HepG2 (cell line): ENCODE data around the gene ANP32A. TPM values are rescaled to one million over a fixed set of nuclear protein-coding genes. Genes with fewer than 3 reads are reported as not detected.
A peak's percentile ranks its signal among the peaks of the same experiment; 100 is the strongest.

Experiments used
- ATAC-seq: fragments of 200-7000 bp; cut with Tn5 transposase; 3 replicates; pipeline ENCODE4 v1.9.1; 2020; ENCODE audit warnings: mild to moderate bottlenecking, moderate library complexity
- BruUV-seq: library from RNA; stranded (reverse); fragments of 400-500 nt; replicated peaks from 2 replicates; lab custom pipeline; 2021; lab: Mats Ljungman, UMichigan
- CTCF ChIA-PET: fragments of 300-600 bp; formaldehyde crosslinking; extraction: SDS; loops from one replicate; lab custom pipeline; 2021; ENCODE audit warnings: low total read pairs, inconsistent platforms, low intra/inter-chr PET ratio; lab: Yijun Ruan, JAX
- POLR2A ChIA-PET: fragments of 350-600 bp; sonication (Branson Sonifier 250); formaldehyde crosslinking; loops from one replicate; lab custom pipeline; 2020; ENCODE audit warnings: antibody characterized with exemption, inconsistent platforms; lab: Yijun Ruan, JAX
- DNase-seq: peaks from one replicate; pipeline ENCODE4 v3.0.0-alpha.2; 2015; ENCODE audit warnings: low spot score
- FAIRE-seq: peaks from 3 replicates; lab custom pipeline; 2011; peaks lifted over from hg19 to GRCh38; lab: Jason Lieb, UNC
- H2AFZ ChIP-seq: one replicate; pipeline ENCODE4 v1.6.1; 2011; ENCODE audit warnings: low read length, inconsistent platforms
- H3K27ac ChIP-seq: fragments of 300-600 bp; 3 replicates; pipeline ENCODE4 v1.8.0; 2011; ENCODE audit warnings: mixed run types, mild to moderate bottlenecking, mixed read lengths, low read length, inconsistent platforms; ENCODE audit not compliant: insufficient read depth; ENCODE audit errors: extremely low read length
- H3K27me3 ChIP-seq, 2 experiments: fragments of 200-600 bp in 1 of 2; 2 replicates in 1 of 2; 3 replicates in 1 of 2; pipeline versions ENCODE4 v1.6.0 to v1.8.0; 2011; ENCODE audit warnings: low read length in 2 of 2, mild to moderate bottlenecking in 2 of 2, moderate library complexity in 2 of 2, inconsistent platforms in 1 of 2; ENCODE audit not compliant: insufficient read depth in 2 of 2, control insufficient read depth in 1 of 2
- H3K36me3 ChIP-seq, 2 experiments: fragments of 200-600 bp in 1 of 2; replicated peaks in 1 of 2; 2 replicates in 1 of 2; 3 replicates in 1 of 2; pipeline versions ENCODE4 v1.5.1 to v1.8.0; 2011; ENCODE audit warnings: low read length in 2 of 2, inconsistent platforms in 1 of 2; ENCODE audit not compliant: insufficient read depth in 2 of 2, control insufficient read depth in 1 of 2
- H3K4me1 ChIP-seq: 2 replicates; pipeline ENCODE4 v1.5.1; 2012; ENCODE audit warnings: low read length, inconsistent platforms; ENCODE audit not compliant: insufficient read depth
- H3K4me2 ChIP-seq: 2 replicates; pipeline ENCODE4 v1.6.0; 2011; ENCODE audit warnings: low read depth, low read length, inconsistent platforms
- H3K4me3 ChIP-seq, 3 experiments: fragments of 200-600 bp in 1 of 3; sonication (generic), shearing (Covaris generic) in 1 of 3; replicated peaks in 1 of 3; 2 replicates each; pipeline ENCODE4 v1.5.1; 2011 to 2016; ENCODE audit warnings: low read length in 3 of 3, inconsistent platforms in 2 of 3, low read depth in 2 of 3, mild to moderate bottlenecking in 2 of 3, control low read depth in 1 of 3, mixed read lengths in 1 of 3; ENCODE audit not compliant: insufficient read depth in 1 of 3
- H3K79me2 ChIP-seq: one replicate; pipeline ENCODE4 v1.6.1; 2011; ENCODE audit warnings: low read length, inconsistent platforms; ENCODE audit not compliant: insufficient read depth
- H3K9ac ChIP-seq: 2 replicates; pipeline ENCODE4 v1.6.0; 2011; ENCODE audit warnings: mild to moderate bottlenecking, low read depth, low read length, inconsistent platforms; ENCODE audit not compliant: insufficient read depth
- H3K9me3 ChIP-seq: 2 replicates; pipeline ENCODE4 v1.5.1; 2012; ENCODE audit warnings: mild to moderate bottlenecking, low read length
- H4K20me1 ChIP-seq: 2 replicates; pipeline ENCODE4 v1.6.0; 2011; ENCODE audit warnings: inconsistent platforms, mild to moderate bottlenecking, low read length, moderate library complexity; ENCODE audit not compliant: insufficient read depth
- CBX2 ChIP-seq, 2 experiments: fragments of 200-600 bp in 1 of 2; sonication (generic); formaldehyde crosslinking in 1 of 2; IDR thresholded peaks; 2 replicates each; pipeline versions ENCODE4 v1.7.0 to v1.8.1; 2018 to 2022; ENCODE audit warnings: low read depth in 2 of 2, low read length in 1 of 2, mild to moderate bottlenecking in 1 of 2, missing genetic modification reagents in 1 of 2
- EZH2 ChIP-seq: conservative IDR thresholded peaks from 2 replicates; pipeline ENCODE4 v1.6.1; 2012; ENCODE audit warnings: mild to moderate bottlenecking, low read depth, low read length, moderate library complexity
- JDP2 ChIP-seq: sonication (generic); formaldehyde crosslinking; IDR thresholded peaks from 2 replicates; pipeline ENCODE4 v1.8.1; 2022; ENCODE audit warnings: missing genetic modification reagents, borderline replicate concordance
- MED8 ChIP-seq: sonication (generic); formaldehyde crosslinking; IDR thresholded peaks from 2 replicates; pipeline ENCODE4 v1.8.1; 2023; ENCODE audit warnings: mild to moderate bottlenecking, missing genetic modification reagents; ENCODE audit not compliant: insufficient replicate concordance
- RBAK ChIP-seq: sonication (generic); formaldehyde crosslinking; IDR thresholded peaks from 2 replicates; pipeline ENCODE4 v1.5.1; 2020; ENCODE audit warnings: mild to moderate bottlenecking, missing genetic modification reagents
- RNF2 ChIP-seq: fragments of 450-650 bp; conservative IDR thresholded peaks from 2 replicates; pipeline ENCODE4 v1.6.1; 2016; ENCODE audit warnings: low read depth
- SOX13 ChIP-seq, 3 experiments: fragments of 450-650 bp in 1 of 3; sonication (generic) in 1 of 3; formaldehyde crosslinking in 1 of 3; IDR thresholded peaks in 2 of 3; conservative IDR thresholded peaks in 1 of 3; 2 replicates each; pipeline versions ENCODE4 v1.5.0 to v1.6.1; 2016 to 2020; ENCODE audit warnings: antibody characterized with exemption in 1 of 3, mild to moderate bottlenecking in 1 of 3, missing compliant biosample characterization in 1 of 3, missing genetic modification reagents in 1 of 3, moderate library complexity in 1 of 3
- THAP11 ChIP-seq: IDR thresholded peaks from 2 replicates; pipeline ENCODE4 v1.6.1; 2016; ENCODE audit warnings: missing biosample characterization, missing genetic modification reagents
- ZFP36 ChIP-seq: fragments of 150-350 bp; IDR thresholded peaks from 2 replicates; pipeline ENCODE4 v1.6.1; 2018; ENCODE audit warnings: borderline replicate concordance, low read length, low read depth; ENCODE audit not compliant: partially characterized antibody
- ZMYM3 ChIP-seq: sonication (generic); formaldehyde crosslinking; IDR thresholded peaks from 2 replicates; pipeline ENCODE4 v1.5.1; 2020; ENCODE audit warnings: mild to moderate bottlenecking, missing genetic modification reagents
- ZNF143 ChIP-seq: sonication (generic); formaldehyde crosslinking; IDR thresholded peaks from 2 replicates; pipeline ENCODE4 v1.4.0; 2020; ENCODE audit warnings: missing genetic modification reagents
- ZNF766 ChIP-seq: sonication (generic); formaldehyde crosslinking; IDR thresholded peaks from 2 replicates; pipeline ENCODE4 v1.5.0; 2020; ENCODE audit warnings: missing genetic modification reagents, borderline replicate concordance
- ZNF788 ChIP-seq: sonication (generic); formaldehyde crosslinking; IDR thresholded peaks from 2 replicates; pipeline ENCODE4 v1.5.0; 2020; ENCODE audit warnings: mild to moderate bottlenecking, missing genetic modification reagents, borderline replicate concordance
- ZNF891 ChIP-seq: sonication (generic); formaldehyde crosslinking; IDR thresholded peaks from 2 replicates; pipeline ENCODE4 v1.5.0; 2020; ENCODE audit warnings: mild to moderate bottlenecking, missing genetic modification reagents
- WGBS: methylation state at CpG from one replicate; pipeline ENCODE4 v1.1.6; 2017; ENCODE audit warnings: low lambda C conversion rate; 5-methylcytosine and 5-hydroxymethylcytosine counted together
- in situ Hi-C: cut with HindIII; loops from 2 replicates; pipeline ENCODE4 v1.10.0; 2017; ENCODE audit warnings: low pct_unique_long_range_greater_than_20kb; ENCODE audit not compliant: extremely low pct_ligation_motif_present
- intact Hi-C: fragments of 100-400 bp; cut with micrococcal nuclease; formaldehyde crosslinking; loops from one replicate; pipeline ENCODE4 v1.10.0; 2022; ENCODE audit not compliant: unreplicated experiment
- polyA plus RNA-seq, 8 experiments: library from polyadenylated mRNA; depleted of rRNA in 3 of 8; stranded (reverse) in 7 of 8; unstranded in 1 of 8; fragments of >200 nt; fragmentation: Illumina TruSeq in 4 of 8; extraction: Trizol in 4 of 8; gene quantifications; 2 replicates each; pipeline versions ENCODE4 v1.2.1 to v1.2.3, GENCODE V29; 2011 to 2016; ENCODE audit warnings: low read depth in 4 of 8, missing spikeins in 1 of 8, mixed read lengths in 1 of 8; ENCODE audit not compliant: insufficient read depth in 1 of 8
- total RNA-seq, 5 experiments: library from RNA; depleted of rRNA; stranded (reverse); fragments of >200 nt; fragmentation: Illumina TruSeq; extraction: Trizol; gene quantifications; 2 replicates each; pipeline ENCODE4 v1.2.3, GENCODE V29; 2016; ENCODE audit warnings: low read depth in 1 of 5

ANP32A gene
- total and polyA plus RNA-seq, 2 of the 13 experiments (the other 11 are each of a cell fraction or from before 2014, with no cell fraction given): 60.6 to 206 TPM

DNA sequence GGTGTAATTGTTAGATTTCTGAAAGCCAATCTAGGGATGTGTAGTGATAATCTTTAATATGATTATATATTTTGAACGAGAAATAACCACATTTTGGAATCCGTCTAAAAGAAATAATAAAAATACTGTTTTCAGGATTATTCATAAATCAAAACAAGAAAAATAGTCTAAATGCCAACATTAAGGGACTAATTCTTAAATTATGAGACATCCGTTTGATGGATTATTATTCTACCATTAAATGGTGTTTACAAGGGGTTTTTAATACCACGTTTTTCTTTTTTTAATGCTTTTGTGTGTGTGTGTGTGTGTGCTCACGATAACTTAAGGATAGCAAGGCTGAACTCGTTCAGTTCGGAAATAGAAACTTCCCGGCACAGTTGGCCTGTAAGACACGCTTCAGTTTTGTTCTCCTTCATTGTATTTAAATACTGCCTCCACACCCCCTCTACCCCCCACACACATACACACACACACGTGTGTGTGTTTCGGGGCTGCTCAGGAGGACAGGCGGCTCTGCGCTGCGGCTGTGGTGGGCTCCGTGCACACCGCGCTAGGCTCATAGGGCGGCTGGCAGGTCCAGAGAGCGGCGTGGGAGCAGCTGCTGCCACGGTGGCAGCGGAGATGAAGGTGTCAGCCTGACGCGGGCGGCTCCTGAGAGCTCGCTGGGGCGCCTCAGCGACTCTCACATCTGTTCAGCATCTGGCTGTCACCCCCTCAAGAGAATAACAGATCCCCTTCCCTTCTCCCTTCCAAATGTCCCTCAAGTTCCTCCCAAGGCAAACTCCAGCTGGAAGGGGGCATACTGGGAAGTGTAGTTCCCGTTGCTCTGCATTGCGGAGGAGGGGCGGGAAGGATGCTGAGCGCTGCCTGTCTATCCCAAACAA is 23.0 kb upstream of the ANP32A start:
- FAIRE-seq (no peak), DNase-seq (no peak), ATAC-seq (peak; percentile 56)
- H3K4me2 ChIP-seq: peak overlapping the region; percentile 35
- peak overlapping the region in 1 of 3 experiments; percentile 49; a peak in 1 of 6 replicates for H3K4me3 ChIP-seq
- in situ Hi-C loops: no loop called here
- ChIA-PET CTCF (no interaction called here), POLR2A (no interaction called here)
- TF ChIP-seq SOX13 (IDR thresholded peaks at IDR 0.05) (peak; percentile 33; the same call in 1 of the 2 replicates), SOX13 (CRISPR knock-in tag; conservative IDR thresholded peaks at IDR 0.05 in 1 of 2, IDR thresholded peaks at IDR 0.05 in 1 of 2) (no peak), ZMYM3 (no peak), ZNF788 (CRISPR knock-in tag) (no peak), ZNF766 (CRISPR knock-in tag) (no peak), EZH2 (peak; percentile 84; the same call in 1 of the 2 replicates), RBAK (CRISPR knock-in tag) (no peak), ZNF143 (CRISPR knock-in tag) (peak; percentile 70), RNF2 (peak; percentile 91), CBX2 (IDR thresholded peaks at IDR 0.05; ENCODE audit: low read depth, low read length) (peak; percentile 98), CBX2 (CRISPR knock-in tag; IDR thresholded peaks at IDR 0.05; ENCODE audit: low read depth) (no peak), ZFP36 (peak; percentile 74), JDP2 (no peak), ZNF891 (CRISPR knock-in tag) (no peak), THAP11 (CRISPR knock-in tag) (peak; percentile 59; the same call in 1 of the 2 replicates), MED8 (CRISPR knock-in tag) (no peak)
- H3K27me3 ChIP-seq: peaks cover 4 to 24% of the 10 kb centered on the region in 2 experiments; a peak in 4 of 5 replicates
- no peak overlapping the region for H3K9ac ChIP-seq
- H3K79me2 ChIP-seq: no peaks in the 10 kb centered on the region
- no peaks in the 10 kb centered on the region for H3K36me3 ChIP-seq
- H3K9me3 ChIP-seq: no peaks in the 10 kb centered on the region
- no peaks in the 10 kb centered on the region for H3K4me1 ChIP-seq
- H4K20me1 ChIP-seq: no peaks in the 10 kb centered on the region
- H3K27ac ChIP-seq: no peak overlapping the region
- BruUV-seq: no TSS peak
- 9% methylated on average over 28 of the region's 32 CpGs for WGBS
- intact Hi-C loops: loop anchor here (1.0 kb wide), 1 partner anchor 29 kb away; no protein-coding TSS in a partner anchor
- no peak overlapping the region for H2AFZ ChIP-seq
